ENCODE measurements around the gene DLEC1.
"Not testable (repeated sequence)": the region's sequence is repeated elsewhere in the genome, so short reads cannot be mapped to it uniquely, and the experiment has no call there.

DNA sequence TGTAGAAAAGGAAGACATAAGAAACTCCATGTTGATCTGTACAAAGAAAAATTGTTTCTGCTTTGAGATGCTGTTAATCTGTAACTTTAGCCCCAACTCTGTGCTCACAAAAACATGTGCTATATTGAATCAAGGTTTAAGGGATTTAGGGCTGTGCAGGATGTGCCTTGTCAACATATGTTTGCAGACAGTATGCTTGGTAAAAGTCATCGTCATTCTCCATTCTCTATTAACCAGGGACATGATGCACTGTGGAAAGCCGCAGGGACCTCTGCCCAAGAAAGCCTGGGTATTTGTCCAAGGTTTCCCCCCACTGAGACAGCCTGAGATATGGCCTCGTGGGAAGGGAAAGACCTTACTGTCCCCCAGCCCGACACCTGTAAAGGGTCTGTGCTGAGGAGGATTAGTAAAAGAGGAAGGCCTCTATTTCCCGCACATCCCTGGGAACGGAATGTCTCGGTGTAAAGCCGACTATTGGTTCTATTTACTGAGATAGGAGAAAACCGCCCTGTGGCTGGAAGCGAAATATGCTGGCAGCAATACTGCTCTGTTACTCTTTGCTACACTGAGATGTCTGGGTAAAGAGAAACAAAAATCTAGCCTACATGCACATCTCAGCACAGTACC lies 95.6 kb downstream of the DLEC1 start:
- not testable (repeated sequence) for TF ChIP-seq ZNF8 (CRISPR knock-in tag; IDR thresholded peaks at IDR 0.05); RARB (CRISPR knock-in tag; IDR thresholded peaks at IDR 0.05); OSR1 (CRISPR knock-in tag; IDR thresholded peaks at IDR 0.05); ARNTL (CRISPR knock-in tag; IDR thresholded peaks at IDR 0.05; ENCODE audit: borderline replicate concordance, low read depth); TCF4 (CRISPR knock-in tag; IDR thresholded peaks at IDR 0.05; ENCODE audit: borderline replicate concordance); SNAI2 (CRISPR knock-in tag; IDR thresholded peaks at IDR 0.05); ESRRG (CRISPR knock-in tag; IDR thresholded peaks at IDR 0.05); POU6F1 (CRISPR knock-in tag; IDR thresholded peaks at IDR 0.05; ENCODE audit: borderline replicate concordance, low read depth); PPARA (CRISPR knock-in tag; IDR thresholded peaks at IDR 0.05; ENCODE audit: borderline replicate concordance); ZC3H10 (CRISPR knock-in tag; IDR thresholded peaks at IDR 0.05); CSDC2 (CRISPR knock-in tag; IDR thresholded peaks at IDR 0.05); ZNF565 (CRISPR knock-in tag; conservative IDR thresholded peaks at IDR 0.05; ENCODE audit: low read depth); BACH2 (CRISPR knock-in tag; IDR thresholded peaks at IDR 0.05; ENCODE audit: borderline replicate concordance)
- TF ChIP-seq, protein P1, sequence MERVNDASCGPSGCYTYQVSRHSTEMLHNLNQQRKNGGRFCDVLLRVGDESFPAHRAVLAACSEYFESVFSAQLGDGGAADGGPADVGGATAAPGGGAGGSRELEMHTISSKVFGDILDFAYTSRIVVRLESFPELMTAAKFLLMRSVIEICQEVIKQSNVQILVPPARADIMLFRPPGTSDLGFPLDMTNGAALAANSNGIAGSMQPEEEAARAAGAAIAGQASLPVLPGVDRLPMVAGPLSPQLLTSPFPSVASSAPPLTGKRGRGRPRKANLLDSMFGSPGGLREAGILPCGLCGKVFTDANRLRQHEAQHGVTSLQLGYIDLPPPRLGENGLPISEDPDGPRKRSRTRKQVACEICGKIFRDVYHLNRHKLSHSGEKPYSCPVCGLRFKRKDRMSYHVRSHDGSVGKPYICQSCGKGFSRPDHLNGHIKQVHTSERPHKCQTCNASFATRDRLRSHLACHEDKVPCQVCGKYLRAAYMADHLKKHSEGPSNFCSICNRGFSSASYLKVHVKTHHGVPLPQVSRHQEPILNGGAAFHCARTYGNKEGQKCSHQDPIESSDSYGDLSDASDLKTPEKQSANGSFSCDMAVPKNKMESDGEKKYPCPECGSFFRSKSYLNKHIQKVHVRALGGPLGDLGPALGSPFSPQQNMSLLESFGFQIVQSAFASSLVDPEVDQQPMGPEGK (CRISPR knock-in tag; IDR thresholded peaks at IDR 0.05; ENCODE audit: borderline replicate concordance): not testable (repeated sequence)

Measured in SK-N-SH treated with all-trans-retinoic acid at 6 μM for 48 hours (cell line).